Neural cell (in vitro differentiated cells): Measurements from ENCODE around the gene SETBP1. TPM values are rescaled to one million over a fixed set of nuclear protein-coding genes. Genes with fewer than 3 reads are reported as not detected.

Experiments
- H2AFZ ChIP-seq: fragments of 200-600, 300-800 bp; sonication (generic), shearing (Covaris generic); 2 replicates; pipeline ENCODE4 v1.6.0; 2014; ENCODE audit warnings: low read depth, mild to moderate bottlenecking, antibody characterized with exemption, low read length, moderate library complexity
- H3F3A ChIP-seq: fragments of 200-600 bp; shearing (Covaris generic); 2 replicates; pipeline ENCODE4 v1.6.1; 2016; ENCODE audit warnings: mild to moderate bottlenecking, moderate library complexity, mixed read lengths, antibody characterized with exemption, low read length; ENCODE audit not compliant: insufficient read depth, poor library complexity, severe bottlenecking
- H3K27ac ChIP-seq: fragments of 200-600, 300-800 bp; sonication (generic), shearing (Covaris generic); 2 replicates; pipeline ENCODE4 v1.5.1; 2014; ENCODE audit warnings: mild to moderate bottlenecking, low read length, moderate library complexity
- H3K27me3 ChIP-seq: fragments of 300-800, 200-600 bp; sonication (generic), shearing (Covaris generic); 2 replicates; pipeline ENCODE4 v1.6.0; 2014; ENCODE audit warnings: mild to moderate bottlenecking, low read depth, low read length, moderate library complexity; ENCODE audit not compliant: insufficient read depth
- H3K36me3 ChIP-seq: fragments of 300-800, 200-600 bp; sonication (generic), shearing (Covaris generic); 2 replicates; pipeline ENCODE4 v1.5.1; 2014; ENCODE audit warnings: mild to moderate bottlenecking, antibody characterized with exemption, low read length, moderate library complexity; ENCODE audit not compliant: insufficient read depth
- H3K4me2 ChIP-seq: fragments of 300-800, 200-600 bp; sonication (generic), shearing (Covaris generic); 2 replicates; pipeline ENCODE4 v1.6.0; 2014; ENCODE audit warnings: mild to moderate bottlenecking, low read length
- H3K4me3 ChIP-seq: fragments of 300-800, 200-600 bp; sonication (generic), shearing (Covaris generic); 2 replicates; pipeline ENCODE4 v1.5.1; 2014; ENCODE audit warnings: mild to moderate bottlenecking, low read length, moderate library complexity
- H3K79me2 ChIP-seq: fragments of 200-600 bp; shearing (Covaris generic); replicated peaks from 2 replicates; pipeline ENCODE4 v1.6.0; 2014; ENCODE audit warnings: mild to moderate bottlenecking, low read length, moderate library complexity; ENCODE audit not compliant: insufficient read depth
- H3K9ac ChIP-seq: fragments of 300-800, 200-600 bp; sonication (generic), shearing (Covaris generic); 2 replicates; pipeline ENCODE4 v1.6.1; 2016; ENCODE audit warnings: mild to moderate bottlenecking, low read length, mixed read lengths
- H3K9me2 ChIP-seq: fragments of 200-600 bp; shearing (Covaris generic); 2 replicates; pipeline ENCODE4 v1.6.1; 2016; ENCODE audit warnings: mild to moderate bottlenecking, low read length, mixed read lengths; ENCODE audit not compliant: insufficient read depth
- H3K9me3 ChIP-seq: fragments of 200-600, 300-800 bp; sonication (generic), shearing (Covaris generic); 2 replicates; pipeline ENCODE4 v1.6.1; 2016; ENCODE audit warnings: mild to moderate bottlenecking, mixed run types, low read length, moderate library complexity, mixed read lengths
- H4K20me1 ChIP-seq: fragments of 200-600 bp; shearing (Covaris generic); 2 replicates; pipeline ENCODE4 v1.6.1; 2016; ENCODE audit warnings: mild to moderate bottlenecking, mixed run types; ENCODE audit not compliant: insufficient read depth
- EP300 ChIP-seq: fragments of 450-650 bp; conservative IDR thresholded peaks from 2 replicates; pipeline ENCODE4 v1.6.1; 2014; ENCODE audit warnings: antibody characterized with exemption, mild to moderate bottlenecking, moderate library complexity; ENCODE audit not compliant: poor library complexity, severe bottlenecking
- EZH2 ChIP-seq: fragments of 200-600, 300-800 bp; shearing (Covaris generic), sonication (generic); IDR thresholded peaks from 2 replicates; pipeline ENCODE4 v1.6.1; 2014; ENCODE audit warnings: antibody characterized with exemption, low read length, borderline replicate concordance, mild to moderate bottlenecking; ENCODE audit not compliant: insufficient read depth, poor library complexity, severe bottlenecking
- MXI1 ChIP-seq: fragments of 450-650 bp; conservative IDR thresholded peaks from 2 replicates; pipeline ENCODE4 v1.6.1; 2014; ENCODE audit warnings: antibody characterized with exemption, mild to moderate bottlenecking; ENCODE audit not compliant: poor library complexity, severe bottlenecking
- POLR2AphosphoS5 ChIP-seq: IDR thresholded peaks from 2 replicates; pipeline ENCODE4 v1.6.1; 2012
- RAD21 ChIP-seq: fragments of 450-650 bp; conservative IDR thresholded peaks from 2 replicates; pipeline ENCODE4 v1.6.1; 2014; ENCODE audit warnings: antibody characterized with exemption, mild to moderate bottlenecking, moderate library complexity
- SMC3 ChIP-seq: fragments of 450-650 bp; conservative IDR thresholded peaks from 2 replicates; pipeline ENCODE4 v1.6.1; 2014; ENCODE audit warnings: antibody characterized with exemption, mild to moderate bottlenecking, moderate library complexity; ENCODE audit not compliant: poor library complexity
- TAF1 ChIP-seq: IDR thresholded peaks from 2 replicates; pipeline ENCODE4 v1.6.1; 2012; ENCODE audit warnings: low read depth
- polyA plus RNA-seq: library from polyadenylated mRNA; depleted of rRNA; stranded (reverse); fragments of >200 nt; gene quantifications from 2 replicates; pipeline ENCODE4 v1.2.3, GENCODE V29; 2014
- TF ChIP-seq, protein P1 (sequence below): IDR thresholded peaks from 2 replicates; pipeline ENCODE4 v1.6.1; 2012; ENCODE audit warnings: borderline replicate concordance
- TF ChIP-seq, protein P2 (sequence below): fragments of 450-650 bp; IDR thresholded peaks from 2 replicates; pipeline ENCODE4 v1.5.1; 2014; ENCODE audit warnings: antibody characterized with exemption, mild to moderate bottlenecking, moderate library complexity; ENCODE audit not compliant: poor library complexity, severe bottlenecking

The SETBP1 gene
- polyA plus RNA-seq, 1 donor from 2014 or later = 13.7 TPM

DNA sequence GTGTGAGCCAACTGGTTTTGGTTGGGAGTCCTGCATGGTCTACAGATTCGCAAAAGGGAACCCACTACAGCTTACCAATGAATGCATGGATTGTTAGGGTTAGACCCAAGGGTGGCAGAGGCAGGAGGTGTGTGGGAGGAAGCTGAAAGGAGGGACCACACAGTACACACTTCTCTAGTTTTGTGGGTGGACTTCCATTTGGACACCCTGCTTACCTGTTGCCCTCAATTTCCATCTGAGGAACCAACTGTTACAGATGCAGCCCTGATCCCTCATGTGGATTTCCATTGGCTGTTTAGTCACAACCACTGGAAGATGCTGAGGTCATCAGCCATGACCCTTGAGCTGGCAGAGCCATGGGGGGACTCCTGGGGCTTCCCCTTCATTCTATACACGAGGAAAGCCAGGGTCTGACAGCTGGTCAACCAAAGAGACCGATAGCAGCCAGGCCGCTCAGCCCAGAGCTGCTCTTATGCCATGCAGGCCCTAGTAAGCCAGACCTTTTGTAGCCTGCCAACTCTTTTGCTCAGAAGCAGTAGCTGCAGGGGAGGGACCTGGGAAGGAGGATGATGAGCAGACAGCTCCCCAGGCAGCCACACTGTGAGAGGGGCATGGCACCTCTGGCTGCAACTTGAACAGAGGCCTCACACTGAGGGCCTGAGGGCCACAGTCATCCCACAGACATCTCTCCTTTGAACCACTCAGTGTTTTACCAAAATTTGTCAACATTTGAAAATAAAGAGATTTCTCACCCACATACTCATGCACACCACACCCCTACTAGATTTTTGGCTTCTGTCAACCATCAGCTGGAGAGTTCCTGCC is 162.1 kb downstream of the SETBP1 start:
- TF ChIP-seq, protein P1, sequence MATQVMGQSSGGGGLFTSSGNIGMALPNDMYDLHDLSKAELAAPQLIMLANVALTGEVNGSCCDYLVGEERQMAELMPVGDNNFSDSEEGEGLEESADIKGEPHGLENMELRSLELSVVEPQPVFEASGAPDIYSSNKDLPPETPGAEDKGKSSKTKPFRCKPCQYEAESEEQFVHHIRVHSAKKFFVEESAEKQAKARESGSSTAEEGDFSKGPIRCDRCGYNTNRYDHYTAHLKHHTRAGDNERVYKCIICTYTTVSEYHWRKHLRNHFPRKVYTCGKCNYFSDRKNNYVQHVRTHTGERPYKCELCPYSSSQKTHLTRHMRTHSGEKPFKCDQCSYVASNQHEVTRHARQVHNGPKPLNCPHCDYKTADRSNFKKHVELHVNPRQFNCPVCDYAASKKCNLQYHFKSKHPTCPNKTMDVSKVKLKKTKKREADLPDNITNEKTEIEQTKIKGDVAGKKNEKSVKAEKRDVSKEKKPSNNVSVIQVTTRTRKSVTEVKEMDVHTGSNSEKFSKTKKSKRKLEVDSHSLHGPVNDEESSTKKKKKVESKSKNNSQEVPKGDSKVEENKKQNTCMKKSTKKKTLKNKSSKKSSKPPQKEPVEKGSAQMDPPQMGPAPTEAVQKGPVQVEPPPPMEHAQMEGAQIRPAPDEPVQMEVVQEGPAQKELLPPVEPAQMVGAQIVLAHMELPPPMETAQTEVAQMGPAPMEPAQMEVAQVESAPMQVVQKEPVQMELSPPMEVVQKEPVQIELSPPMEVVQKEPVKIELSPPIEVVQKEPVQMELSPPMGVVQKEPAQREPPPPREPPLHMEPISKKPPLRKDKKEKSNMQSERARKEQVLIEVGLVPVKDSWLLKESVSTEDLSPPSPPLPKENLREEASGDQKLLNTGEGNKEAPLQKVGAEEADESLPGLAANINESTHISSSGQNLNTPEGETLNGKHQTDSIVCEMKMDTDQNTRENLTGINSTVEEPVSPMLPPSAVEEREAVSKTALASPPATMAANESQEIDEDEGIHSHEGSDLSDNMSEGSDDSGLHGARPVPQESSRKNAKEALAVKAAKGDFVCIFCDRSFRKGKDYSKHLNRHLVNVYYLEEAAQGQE = no peak
- no peak for TF ChIP-seq EZH2
- H3K9me2 ChIP-seq = no peaks in the 10 kb centered on the region
- peak overlapping the region; percentile 46 for H3K27ac ChIP-seq
- no peak overlapping the region for H3K9ac ChIP-seq
- H3K36me3 ChIP-seq = no peaks in the 10 kb centered on the region
- no peak overlapping the region for H2AFZ ChIP-seq
- H3K4me3 ChIP-seq = peak overlapping the region; percentile 36
- H3F3A ChIP-seq = no peaks in the 10 kb centered on the region
- no peaks in the 10 kb centered on the region for H3K9me3 ChIP-seq
- no peaks in the 10 kb centered on the region for H3K27me3 ChIP-seq
- H3K79me2 ChIP-seq = peaks cover 52% of the 10 kb centered on the region
- H4K20me1 ChIP-seq = no peaks in the 10 kb centered on the region
- no peak overlapping the region for H3K4me2 ChIP-seq

DNA sequence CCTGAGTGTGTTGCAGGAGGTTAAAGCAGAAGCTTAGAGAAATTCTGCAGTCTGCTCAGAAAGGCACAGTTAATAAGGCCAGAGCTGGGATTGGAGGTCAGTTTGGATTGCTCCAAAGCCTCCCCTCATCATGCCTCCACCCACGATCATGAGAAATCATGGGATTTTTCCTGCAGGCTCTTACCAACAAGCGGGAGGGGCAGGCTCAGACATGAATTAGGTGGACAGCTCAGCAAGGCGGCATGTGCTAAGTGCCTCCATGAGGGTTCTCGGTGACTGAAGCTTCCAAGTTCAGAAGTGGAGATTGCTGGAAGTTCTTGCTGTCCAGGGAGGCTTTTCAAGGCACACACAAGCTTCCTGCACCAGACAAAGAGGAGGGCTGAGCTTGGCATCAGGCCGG is 163.8 kb downstream of the SETBP1 start:
- Histone ChIP-seq H3K9me2 (no peaks in the 10 kb centered on the region), H3K36me3 (no peaks in the 10 kb centered on the region), H3K4me2 (no peak overlapping the region), H3K27me3 (no peaks in the 10 kb centered on the region), H3F3A (no peaks in the 10 kb centered on the region), H2AFZ (no peak overlapping the region), H3K9ac (no peak overlapping the region), H3K4me3 (no peak overlapping the region), H3K79me2 (peaks cover 47% of the 10 kb centered on the region), H3K9me3 (no peaks in the 10 kb centered on the region), H3K27ac (no peak overlapping the region), H4K20me1 (no peaks in the 10 kb centered on the region)
- TF ChIP-seq EZH2 (no peak), TAF1 (no peak), POLR2AphosphoS5 (no peak), EP300 (no peak), SMC3 (no peak), MXI1 (no peak), RAD21 (no peak)
- TF ChIP-seq, protein P2, sequence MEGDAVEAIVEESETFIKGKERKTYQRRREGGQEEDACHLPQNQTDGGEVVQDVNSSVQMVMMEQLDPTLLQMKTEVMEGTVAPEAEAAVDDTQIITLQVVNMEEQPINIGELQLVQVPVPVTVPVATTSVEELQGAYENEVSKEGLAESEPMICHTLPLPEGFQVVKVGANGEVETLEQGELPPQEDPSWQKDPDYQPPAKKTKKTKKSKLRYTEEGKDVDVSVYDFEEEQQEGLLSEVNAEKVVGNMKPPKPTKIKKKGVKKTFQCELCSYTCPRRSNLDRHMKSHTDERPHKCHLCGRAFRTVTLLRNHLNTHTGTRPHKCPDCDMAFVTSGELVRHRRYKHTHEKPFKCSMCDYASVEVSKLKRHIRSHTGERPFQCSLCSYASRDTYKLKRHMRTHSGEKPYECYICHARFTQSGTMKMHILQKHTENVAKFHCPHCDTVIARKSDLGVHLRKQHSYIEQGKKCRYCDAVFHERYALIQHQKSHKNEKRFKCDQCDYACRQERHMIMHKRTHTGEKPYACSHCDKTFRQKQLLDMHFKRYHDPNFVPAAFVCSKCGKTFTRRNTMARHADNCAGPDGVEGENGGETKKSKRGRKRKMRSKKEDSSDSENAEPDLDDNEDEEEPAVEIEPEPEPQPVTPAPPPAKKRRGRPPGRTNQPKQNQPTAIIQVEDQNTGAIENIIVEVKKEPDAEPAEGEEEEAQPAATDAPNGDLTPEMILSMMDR = no peak
- TF ChIP-seq, protein P1 = no peak
